HG02943 (cell line): ENCODE results near the gene TBKBP1.

Source experiments
- ATAC-seq: cut with Tn5 transposase; IDR thresholded peaks from one replicate; pipeline ENCODE4 v1.9.1; 2021; ENCODE audit warnings: mild to moderate bottlenecking, low read depth, moderate library complexity; ENCODE audit not compliant: unreplicated experiment

Gene TBKBP1

GRCh38 chr17:47693731-47694580, at the start of gene TBKBP1:
TBKBP1 (plus strand) TSS chr17:47694161; CDS start chr17:47696113, 1,952 bp downstream.
- no peak for ATAC-seq

GRCh38 chr17:47644324-47644723, 49.6 kb upstream of the TBKBP1 start:
- no peak for ATAC-seq

- ATAC-seq: peak; percentile 81
These were observed 44.6 kb upstream of the TBKBP1 start, which contains the start of gene KPNB1 for GRCh38 chr17:47649153-47649971. KPNB1 (plus strand) TSS chr17:47649919; CDS start chr17:47650245, 326 bp downstream.

GRCh38 chr17:47649972-47650524, 43.9 kb upstream of the TBKBP1 start:
- peak; percentile 10 for ATAC-seq

- ATAC-seq: peak; percentile 40
These were observed 43.1 kb upstream of the TBKBP1 start for GRCh38 chr17:47650525-47651522.

- ATAC-seq: no peak
These were observed 42.3 kb upstream of the TBKBP1 start for GRCh38 chr17:47651704-47652103.

- no peak for ATAC-seq
These were observed 41.4 kb upstream of the TBKBP1 start for GRCh38 chr17:47652570-47652969.

GRCh38 chr17:47653442-47653841, 40.5 kb upstream of the TBKBP1 start:
- ATAC-seq: no peak

- no peak for ATAC-seq
These were observed 39.0 kb upstream of the TBKBP1 start for GRCh38 chr17:47654991-47655390.

- no peak for ATAC-seq
These were observed 33.9 kb upstream of the TBKBP1 start for GRCh38 chr17:47660064-47660492.

- no peak for ATAC-seq
These were observed 29.9 kb upstream of the TBKBP1 start for GRCh38 chr17:47663912-47664623.

GRCh38 chr17:47664624-47664941, 29.4 kb upstream of the TBKBP1 start:
- no peak for ATAC-seq

- ATAC-seq: no peak
These were observed 28.3 kb upstream of the TBKBP1 start for GRCh38 chr17:47665655-47666054.

GRCh38 chr17:47669081-47669480, 24.9 kb upstream of the TBKBP1 start:
- ATAC-seq: no peak

- ATAC-seq: no peak
These were observed 23.9 kb upstream of the TBKBP1 start for GRCh38 chr17:47670064-47670463.

- no peak for ATAC-seq
These were observed 19.5 kb upstream of the TBKBP1 start for GRCh38 chr17:47674499-47674898.

- no peak for ATAC-seq
These were observed 18.4 kb upstream of the TBKBP1 start for GRCh38 chr17:47675380-47676198.

GRCh38 chr17:47676199-47676472, 17.8 kb upstream of the TBKBP1 start:
- no peak for ATAC-seq
